HCT116 (cell line): ENCODE measurements around the gene INPP5E.

Experiments
- EZH2 ChIP-seq: fragments of 200-600 bp; sonication (generic); IDR thresholded peaks from 2 replicates; pipeline ENCODE4 v1.6.1; 2017; ENCODE audit warnings: antibody characterized with exemption, mixed run types
- POLR2A ChIP-seq: IDR thresholded peaks from 2 replicates; pipeline ENCODE4 v1.7.0; 2011; ENCODE audit warnings: borderline replicate concordance; ENCODE audit not compliant: insufficient read depth, insufficient read length; ENCODE audit errors: extremely low read depth
- RAD21 ChIP-seq: IDR thresholded peaks from 2 replicates; pipeline ENCODE4 v1.6.1; 2012; ENCODE audit warnings: low read depth, mild to moderate bottlenecking
- SIN3A ChIP-seq: IDR thresholded peaks from 2 replicates; pipeline ENCODE4 v1.6.1; 2012; ENCODE audit warnings: low read depth
- SP1 ChIP-seq: IDR thresholded peaks from 2 replicates; pipeline ENCODE4 v1.6.1; 2012; ENCODE audit warnings: low read depth
- YY1 ChIP-seq: IDR thresholded peaks from 2 replicates; pipeline ENCODE4 v1.6.1; 2011; ENCODE audit warnings: low read length, low read depth, moderate library complexity, mild to moderate bottlenecking; ENCODE audit not compliant: insufficient replicate concordance; ENCODE audit errors: extremely low read depth
- TF ChIP-seq, protein P1 (sequence below), 3 experiments: fragments of 200-600 bp in 1 of 3; sonication (generic) in 1 of 3; IDR thresholded peaks in 2 of 3; conservative IDR thresholded peaks in 1 of 3; 2 replicates each; pipeline ENCODE4 v1.5.1; 2012 to 2017; ENCODE audit warnings: low read depth in 2 of 3, low read length in 2 of 3, antibody characterized with exemption in 1 of 3, borderline replicate concordance in 1 of 3, control low read depth in 1 of 3, mild to moderate bottlenecking in 1 of 3, mixed read lengths in 1 of 3, mixed run types in 1 of 3, moderate library complexity in 1 of 3; ENCODE audit not compliant: insufficient read depth in 1 of 3
- TF ChIP-seq, protein P2 (sequence below): IDR thresholded peaks from 2 replicates; pipeline ENCODE4 v1.6.1; 2012

DNA sequence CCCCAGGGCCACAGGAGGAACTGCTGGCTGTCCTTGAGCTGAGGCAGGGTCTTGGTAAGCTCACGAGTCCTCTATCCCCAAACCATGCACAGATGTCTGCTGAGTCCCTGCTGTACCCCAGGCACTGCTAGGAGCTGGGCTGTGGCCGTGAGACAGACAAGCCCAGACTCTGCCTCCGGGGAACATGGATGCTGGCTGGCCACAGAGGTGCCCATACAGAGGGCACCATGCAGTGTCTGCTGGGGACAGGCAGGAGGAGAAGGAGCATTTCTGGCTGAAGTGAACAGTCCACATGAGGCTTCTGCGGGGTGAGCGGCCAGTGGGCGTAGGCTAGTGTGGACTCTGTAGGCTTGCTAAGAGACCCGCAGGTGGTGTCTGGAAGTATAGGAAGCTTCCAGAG lies 48.0 kb upstream of the INPP5E start:
- TF ChIP-seq RAD21 (no peak), POLR2A (no peak), SP1 (no peak), SIN3A (no peak), EZH2 (no peak), YY1 (no peak)
- TF ChIP-seq, protein P1, sequence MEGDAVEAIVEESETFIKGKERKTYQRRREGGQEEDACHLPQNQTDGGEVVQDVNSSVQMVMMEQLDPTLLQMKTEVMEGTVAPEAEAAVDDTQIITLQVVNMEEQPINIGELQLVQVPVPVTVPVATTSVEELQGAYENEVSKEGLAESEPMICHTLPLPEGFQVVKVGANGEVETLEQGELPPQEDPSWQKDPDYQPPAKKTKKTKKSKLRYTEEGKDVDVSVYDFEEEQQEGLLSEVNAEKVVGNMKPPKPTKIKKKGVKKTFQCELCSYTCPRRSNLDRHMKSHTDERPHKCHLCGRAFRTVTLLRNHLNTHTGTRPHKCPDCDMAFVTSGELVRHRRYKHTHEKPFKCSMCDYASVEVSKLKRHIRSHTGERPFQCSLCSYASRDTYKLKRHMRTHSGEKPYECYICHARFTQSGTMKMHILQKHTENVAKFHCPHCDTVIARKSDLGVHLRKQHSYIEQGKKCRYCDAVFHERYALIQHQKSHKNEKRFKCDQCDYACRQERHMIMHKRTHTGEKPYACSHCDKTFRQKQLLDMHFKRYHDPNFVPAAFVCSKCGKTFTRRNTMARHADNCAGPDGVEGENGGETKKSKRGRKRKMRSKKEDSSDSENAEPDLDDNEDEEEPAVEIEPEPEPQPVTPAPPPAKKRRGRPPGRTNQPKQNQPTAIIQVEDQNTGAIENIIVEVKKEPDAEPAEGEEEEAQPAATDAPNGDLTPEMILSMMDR (IDR thresholded peaks at IDR 0.05 in 2 of 3, conservative IDR thresholded peaks at IDR 0.05 in 1 of 3; ENCODE audit: borderline replicate concordance in 1 of 3, insufficient read depth in 1 of 3, low read depth in 2 of 3, low read length in 2 of 3) = no peak
- TF ChIP-seq, protein P2, sequence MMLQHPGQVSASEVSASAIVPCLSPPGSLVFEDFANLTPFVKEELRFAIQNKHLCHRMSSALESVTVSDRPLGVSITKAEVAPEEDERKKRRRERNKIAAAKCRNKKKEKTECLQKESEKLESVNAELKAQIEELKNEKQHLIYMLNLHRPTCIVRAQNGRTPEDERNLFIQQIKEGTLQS = no peak
